PC-9 (cell line): ENCODE measurements around the gene SIGLEC15. TPM values are rescaled to one million over a fixed set of nuclear protein-coding genes. Genes with fewer than 3 reads are reported as not detected.
A peak's percentile ranks its signal among the peaks of the same experiment; 100 is the strongest.
"Not testable (repeated sequence)": the region's sequence is repeated elsewhere in the genome, so short reads cannot be mapped to it uniquely, and the experiment has no call there.

ENCODE experiments used
- BruUV-seq: library from RNA; stranded (reverse); fragments of 400-500 nt; replicated peaks from 2 replicates; lab custom pipeline; 2021; lab: Mats Ljungman, UMichigan
- CTCF ChIA-PET: fragments of 300-600 bp; sonication (Branson Sonifier 250); formaldehyde crosslinking; loops from one replicate; lab custom pipeline; 2022; ENCODE audit warnings: antibody characterized with exemption; lab: Charles Lee
- POLR2A ChIA-PET: fragments of 300-600 bp; sonication (Branson Sonifier 250); formaldehyde crosslinking; loops from one replicate; lab custom pipeline; 2022; ENCODE audit warnings: antibody characterized with exemption; ENCODE audit not compliant: unreplicated experiment; lab: Charles Lee
- DNase-seq, 2 experiments: peaks; one replicate each; pipeline versions ENCODE4 v3.0.0 to v3.0.0-alpha.2; 2015 to 2022; ENCODE audit warnings: mixed read lengths in 1 of 2
- H2AFZ ChIP-seq: fragments of 200-600 bp; sonication (generic); 2 replicates; pipeline ENCODE4 v1.8.1; 2017; ENCODE audit warnings: antibody characterized with exemption
- H3F3A ChIP-seq: fragments of 200-600 bp; sonication (generic); 2 replicates; pipeline ENCODE4 v1.8.1; 2017; ENCODE audit warnings: antibody characterized with exemption, mild to moderate bottlenecking, low read depth; ENCODE audit not compliant: insufficient read depth
- H3K27ac ChIP-seq: fragments of 200-600 bp; sonication (generic); 2 replicates; pipeline ENCODE4 v1.6.1; 2016; ENCODE audit warnings: mixed run types
- H3K27me3 ChIP-seq: fragments of 200-600 bp; sonication (generic); 2 replicates; pipeline ENCODE4 v1.6.1; 2016; ENCODE audit warnings: low read depth, mixed run types; ENCODE audit not compliant: insufficient read depth
- H3K36me3 ChIP-seq: fragments of 200-600 bp; sonication (generic); 2 replicates; pipeline ENCODE4 v1.6.1; 2016; ENCODE audit warnings: low read depth, mixed run types
- H3K4me1 ChIP-seq: fragments of 200-600 bp; sonication (generic); replicated peaks from 2 replicates; pipeline ENCODE4 v1.6.1; 2016; ENCODE audit warnings: mixed run types; ENCODE audit not compliant: insufficient read depth
- H3K4me2 ChIP-seq: fragments of 200-600 bp; sonication (generic); 2 replicates; pipeline ENCODE4 v1.6.1; 2017; ENCODE audit warnings: mixed run types
- H3K4me3 ChIP-seq: fragments of 200-600 bp; sonication (generic); 2 replicates; pipeline ENCODE4 v1.6.1; 2016; ENCODE audit warnings: mixed run types
- H3K79me2 ChIP-seq: fragments of 200-600 bp; sonication (generic); 2 replicates; pipeline ENCODE4 v1.6.1; 2017; ENCODE audit warnings: low read depth, mixed run types
- H3K9me2 ChIP-seq: fragments of 200-600 bp; sonication (generic); 2 replicates; pipeline ENCODE4 v1.8.1; 2017; ENCODE audit warnings: mild to moderate bottlenecking; ENCODE audit not compliant: insufficient read depth
- H3K9me3 ChIP-seq: fragments of 200-600 bp; sonication (generic); 2 replicates; pipeline ENCODE4 v1.8.1; 2016; ENCODE audit warnings: low read depth; ENCODE audit not compliant: insufficient read depth
- H4K20me1 ChIP-seq: fragments of 200-600 bp; sonication (generic); 2 replicates; pipeline ENCODE4 v1.8.1; 2017; ENCODE audit not compliant: insufficient read depth
- EZH2 ChIP-seq: fragments of 200-600 bp; sonication (generic); IDR thresholded peaks from 2 replicates; pipeline ENCODE4 v1.8.0; 2017; ENCODE audit warnings: antibody characterized with exemption, low read depth
- intact Hi-C: fragments of 100-400 bp; cut with micrococcal nuclease; formaldehyde crosslinking; loops from one replicate; pipeline ENCODE4 v1.10.0; 2022; ENCODE audit not compliant: unreplicated experiment
- total RNA-seq: library from RNA; stranded (reverse); gene quantifications from 2 replicates; pipeline ENCODE4 v1.2.3, GENCODE V29; 2021
- TF ChIP-seq, protein P1 (sequence below): fragments of 200-600 bp; sonication (generic); conservative IDR thresholded peaks from 2 replicates; pipeline ENCODE4 v1.6.1; 2017; ENCODE audit warnings: mixed run types, antibody characterized with exemption, mild to moderate bottlenecking, moderate library complexity

SIGLEC15 gene
- total RNA-seq, 1 experiment from 2014 or later, result 1.0 TPM

DNA sequence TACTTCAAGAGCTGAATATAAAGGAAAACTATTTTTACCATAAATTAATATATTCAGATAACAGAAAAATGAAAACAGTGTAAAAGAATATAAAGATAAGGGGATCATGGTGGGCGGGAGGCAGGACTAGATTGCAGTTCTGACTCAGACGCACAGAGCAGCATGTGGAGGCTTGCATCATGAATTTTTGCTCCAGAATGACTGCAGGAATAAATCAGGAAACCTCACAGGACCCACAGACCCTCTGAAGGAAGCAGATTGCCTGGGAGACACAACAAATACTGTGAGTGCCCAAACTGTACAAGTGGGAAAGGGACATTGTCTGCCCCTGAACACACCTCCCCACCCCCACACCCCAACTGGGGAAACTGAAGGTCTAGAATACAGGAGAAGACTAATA, 19.2 kb upstream of the SIGLEC15 start:
- H4K20me1 ChIP-seq, result no peaks in the 10 kb centered on the region
- no peak overlapping the region for H3K4me3 ChIP-seq
- H3K27ac ChIP-seq, result 0 out of 2 replicates have a peak overlapping the region, but pooled peaks have one; percentile 25
- no peaks in the 10 kb centered on the region for H3K36me3 ChIP-seq
- H3K9me2 ChIP-seq, result no peaks in the 10 kb centered on the region
- CTCF ChIA-PET, result no interaction called here
- H2AFZ ChIP-seq, result peak overlapping the region; percentile 56; the same call in 1 of the 2 replicates
- H3K4me1 ChIP-seq, result peaks cover 62% of the 10 kb centered on the region
- intact Hi-C loops, result no loop called here
- no peak for TF ChIP-seq EZH2
- TF ChIP-seq, protein P1, sequence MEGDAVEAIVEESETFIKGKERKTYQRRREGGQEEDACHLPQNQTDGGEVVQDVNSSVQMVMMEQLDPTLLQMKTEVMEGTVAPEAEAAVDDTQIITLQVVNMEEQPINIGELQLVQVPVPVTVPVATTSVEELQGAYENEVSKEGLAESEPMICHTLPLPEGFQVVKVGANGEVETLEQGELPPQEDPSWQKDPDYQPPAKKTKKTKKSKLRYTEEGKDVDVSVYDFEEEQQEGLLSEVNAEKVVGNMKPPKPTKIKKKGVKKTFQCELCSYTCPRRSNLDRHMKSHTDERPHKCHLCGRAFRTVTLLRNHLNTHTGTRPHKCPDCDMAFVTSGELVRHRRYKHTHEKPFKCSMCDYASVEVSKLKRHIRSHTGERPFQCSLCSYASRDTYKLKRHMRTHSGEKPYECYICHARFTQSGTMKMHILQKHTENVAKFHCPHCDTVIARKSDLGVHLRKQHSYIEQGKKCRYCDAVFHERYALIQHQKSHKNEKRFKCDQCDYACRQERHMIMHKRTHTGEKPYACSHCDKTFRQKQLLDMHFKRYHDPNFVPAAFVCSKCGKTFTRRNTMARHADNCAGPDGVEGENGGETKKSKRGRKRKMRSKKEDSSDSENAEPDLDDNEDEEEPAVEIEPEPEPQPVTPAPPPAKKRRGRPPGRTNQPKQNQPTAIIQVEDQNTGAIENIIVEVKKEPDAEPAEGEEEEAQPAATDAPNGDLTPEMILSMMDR, result no peak
- no peak overlapping the region for H3K4me2 ChIP-seq
- DNase-seq, result no peak
- H3K9me3 ChIP-seq, result peaks cover 14% of the 10 kb centered on the region
- BruUV-seq, result no TSS peak
- no peaks in the 10 kb centered on the region for H3K27me3 ChIP-seq
- no peaks in the 10 kb centered on the region for H3K79me2 ChIP-seq
- peaks cover 42% of the 10 kb centered on the region for H3F3A ChIP-seq
- POLR2A ChIA-PET, result no interaction called here

DNA sequence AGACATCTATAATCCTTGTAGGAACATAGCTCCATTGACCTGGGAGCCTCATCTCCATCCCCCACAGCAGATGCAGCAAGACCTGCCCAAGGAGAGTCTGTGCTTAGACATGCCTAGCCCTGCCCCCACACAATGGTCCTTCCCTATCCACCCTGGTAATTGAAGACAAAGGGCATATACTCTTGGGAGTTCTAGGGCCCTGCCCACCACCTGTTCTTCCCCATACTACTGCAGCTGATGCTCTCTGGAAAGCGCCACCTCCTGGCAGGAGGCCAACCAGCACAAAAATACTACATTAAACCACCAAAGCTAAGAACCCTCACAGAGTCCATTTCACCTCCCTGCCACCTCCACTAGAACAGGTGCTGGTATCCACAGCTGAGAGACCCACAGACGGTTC, 18.3 kb upstream of the SIGLEC15 start:
- H3K36me3 ChIP-seq, DNase-seq, H3K9me2 ChIP-seq, H3K4me3 ChIP-seq, H3K4me2 ChIP-seq, H2AFZ ChIP-seq, H4K20me1 ChIP-seq, POLR2A ChIA-PET, CTCF ChIA-PET, H3K79me2 ChIP-seq, intact Hi-C loops, H3K27ac ChIP-seq, H3K27me3 ChIP-seq, BruUV-seq: not testable (repeated sequence)
- Histone ChIP-seq H3F3A (peaks cover 32% of the 10 kb centered on the region), H3K9me3 (peaks cover 14% of the 10 kb centered on the region), H3K4me1 (peaks cover 53% of the 10 kb centered on the region)

DNA sequence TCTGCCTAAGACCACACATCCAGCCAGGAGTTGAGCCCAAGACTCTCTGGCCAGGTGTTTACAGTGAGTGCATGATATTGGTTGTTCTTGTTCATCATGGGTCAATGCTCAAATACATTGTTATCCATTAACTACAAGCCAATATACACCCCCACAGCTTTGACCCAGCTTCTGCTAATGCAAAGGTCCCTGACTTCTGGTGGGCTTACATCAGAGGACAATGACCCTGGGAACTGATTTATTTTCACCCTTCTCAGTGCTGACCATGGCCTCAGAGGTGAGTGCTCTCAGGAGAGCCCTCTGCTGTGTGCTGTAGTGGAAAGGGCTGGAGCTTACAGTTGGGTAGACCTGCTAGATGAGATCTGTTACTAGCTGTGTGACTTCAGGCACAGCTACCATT, 10.7 kb upstream of the SIGLEC15 start:
- H2AFZ ChIP-seq, intact Hi-C loops, H4K20me1 ChIP-seq, H3K9me3 ChIP-seq, H3K36me3 ChIP-seq, POLR2A ChIA-PET, BruUV-seq, H3K4me2 ChIP-seq, H3K27me3 ChIP-seq, DNase-seq, H3K79me2 ChIP-seq, H3F3A ChIP-seq, CTCF ChIA-PET, H3K27ac ChIP-seq, H3K4me3 ChIP-seq, H3K9me2 ChIP-seq: not testable (repeated sequence)
- peaks cover 15% of the 10 kb centered on the region; the same call in 1 of the 2 replicates for H3K4me1 ChIP-seq

DNA sequence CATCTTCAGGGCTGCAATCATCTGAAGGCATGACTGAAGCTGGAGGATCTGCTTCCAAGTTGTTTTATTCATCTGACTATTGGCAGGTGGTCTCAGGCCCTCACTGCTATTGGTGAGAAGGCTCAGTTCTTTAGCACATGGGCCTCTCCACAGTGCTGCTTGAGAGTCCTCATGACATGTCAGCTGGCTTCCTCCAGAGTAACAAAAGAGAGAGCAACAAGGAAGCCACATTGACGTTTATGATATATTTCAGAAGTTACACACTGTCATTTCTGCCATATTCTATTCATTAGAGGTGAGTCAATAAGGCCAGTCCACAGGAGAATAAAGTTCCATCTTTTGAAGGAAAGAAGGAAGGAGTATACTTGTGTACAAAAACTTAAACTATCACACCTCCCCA, 7.9 kb upstream of the SIGLEC15 start:
- no TSS peak for BruUV-seq

DNA sequence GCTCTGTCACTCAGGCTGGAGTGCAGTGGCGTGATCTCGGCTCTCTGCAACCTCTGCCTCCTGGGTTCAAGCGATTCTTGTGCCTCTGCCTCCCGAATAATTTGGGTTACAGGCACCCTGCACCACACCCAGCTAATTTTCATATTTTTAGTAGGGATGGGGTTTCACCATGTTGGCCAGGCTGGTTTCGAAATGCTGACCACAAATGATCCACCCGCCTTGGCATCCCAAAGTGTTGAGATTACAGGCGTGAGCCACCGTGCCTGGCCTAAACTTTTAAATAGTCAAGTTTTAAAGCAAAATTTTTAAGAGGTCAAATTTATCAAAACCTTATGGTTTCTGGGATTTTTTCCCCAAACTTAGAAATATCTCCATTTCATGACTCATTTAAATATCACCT, 6.7 kb upstream of the SIGLEC15 start:
- H2AFZ ChIP-seq, H3F3A ChIP-seq, H3K79me2 ChIP-seq, H3K36me3 ChIP-seq, H4K20me1 ChIP-seq, POLR2A ChIA-PET, H3K4me3 ChIP-seq, BruUV-seq, CTCF ChIA-PET, intact Hi-C loops, H3K9me3 ChIP-seq, H3K9me2 ChIP-seq, H3K27ac ChIP-seq, DNase-seq, H3K27me3 ChIP-seq: not testable (repeated sequence)
- Histone ChIP-seq H3K4me1 (peaks cover 15% of the 10 kb centered on the region; the same call in 1 of the 2 replicates), H3K4me2 (0 out of 2 replicates have a peak overlapping the region, but pooled peaks have one; percentile 11)

More for the DNA sequence above, 7.9 kb upstream of the SIGLEC15 start:
- peaks cover 15% of the 10 kb centered on the region; the same call in 1 of the 2 replicates for H3K4me1 ChIP-seq
- H4K20me1 ChIP-seq, result no peaks in the 10 kb centered on the region
- ChIA-PET POLR2A (no interaction called here), CTCF (no interaction called here)
- H3K4me3 ChIP-seq, result no peak overlapping the region
- no peaks in the 10 kb centered on the region; the same call in 1 of the 2 replicates for H3K9me2 ChIP-seq
- intact Hi-C loops, result no loop called here
- H2AFZ ChIP-seq, result no peak overlapping the region
- H3K9me3 ChIP-seq, result peaks cover 3% of the 10 kb centered on the region; the same call in 1 of the 2 replicates
- H3K27ac ChIP-seq, result no peak overlapping the region
- no peaks in the 10 kb centered on the region for H3K27me3 ChIP-seq
- no peak for DNase-seq
- no peak for TF ChIP-seq EZH2
- TF ChIP-seq, protein P1, result no peak
- no peaks in the 10 kb centered on the region for H3K36me3 ChIP-seq
- no peak overlapping the region for H3K4me2 ChIP-seq
- no peaks in the 10 kb centered on the region for H3F3A ChIP-seq
- no peaks in the 10 kb centered on the region for H3K79me2 ChIP-seq
